ENCODE data around the gene NATD1.

NATD1 gene

GRCh38 chr17:21294321-21295035 is 41.3 kb upstream of the NATD1 start:
- CTCF ChIA-PET, result no interaction called here
- peak overlapping the region; percentile 44 for H3K27ac Mint-ChIP-seq
- peaks cover 7% of the 10 kb centered on the region for H3K4me1 Mint-ChIP-seq
- no peak overlapping the region for H3K4me3 Mint-ChIP-seq
- H3K36me3 Mint-ChIP-seq, result peaks cover 20% of the 10 kb centered on the region
- no peak for DNase-seq
- H3K9me3 Mint-ChIP-seq, result peaks cover 17% of the 10 kb centered on the region
- peaks cover 4% of the 10 kb centered on the region for H3K27me3 Mint-ChIP-seq

- no peak for DNase-seq
- peaks cover 14% of the 10 kb centered on the region for H3K4me1 Mint-ChIP-seq
- H3K27ac Mint-ChIP-seq, result no peak overlapping the region
- H3K36me3 Mint-ChIP-seq, result peaks cover 18% of the 10 kb centered on the region
- peaks cover 4% of the 10 kb centered on the region for H3K27me3 Mint-ChIP-seq
- H3K4me3 Mint-ChIP-seq, result no peak overlapping the region
- CTCF ChIA-PET, result no interaction called here
- H3K9me3 Mint-ChIP-seq, result peaks cover 17% of the 10 kb centered on the region
Observed at GRCh38 chr17:21293831-21294210, 40.6 kb upstream of the NATD1 start.

- H3K4me3 Mint-ChIP-seq, result no peak overlapping the region
- peaks cover 20% of the 10 kb centered on the region for H3K4me1 Mint-ChIP-seq
- peaks cover 13% of the 10 kb centered on the region for H3K36me3 Mint-ChIP-seq
- H3K27ac Mint-ChIP-seq, result no peak overlapping the region
- H3K9me3 Mint-ChIP-seq, result peaks cover 17% of the 10 kb centered on the region
- DNase-seq, result no peak
- peaks cover 4% of the 10 kb centered on the region for H3K27me3 Mint-ChIP-seq
- CTCF ChIA-PET, result no interaction called here
Observed at GRCh38 chr17:21292867-21293830, 39.9 kb upstream of the NATD1 start.

GRCh38 chr17:21291862-21292261 is 38.7 kb upstream of the NATD1 start:
- H3K27me3 Mint-ChIP-seq, result peaks cover 4% of the 10 kb centered on the region
- CTCF ChIA-PET, result no interaction called here
- H3K27ac Mint-ChIP-seq, result no peak overlapping the region
- no peak for DNase-seq
- H3K4me3 Mint-ChIP-seq, result no peak overlapping the region
- H3K36me3 Mint-ChIP-seq, result peaks cover 16% of the 10 kb centered on the region
- peaks cover 14% of the 10 kb centered on the region for H3K9me3 Mint-ChIP-seq
- H3K4me1 Mint-ChIP-seq, result peaks cover 33% of the 10 kb centered on the region

GRCh38 chr17:21291357-21291756 is 38.1 kb upstream of the NATD1 start:
- Mint-ChIP-seq H3K27ac (no peak overlapping the region), H3K36me3 (peaks cover 19% of the 10 kb centered on the region), H3K4me3 (no peak overlapping the region), H3K9me3 (peaks cover 11% of the 10 kb centered on the region), H3K27me3 (peaks cover 4% of the 10 kb centered on the region), H3K4me1 (peaks cover 38% of the 10 kb centered on the region)
- CTCF ChIA-PET, result no interaction called here
- DNase-seq, result no peak

- Mint-ChIP-seq H3K4me3 (no peak overlapping the region), H3K27ac (peak overlapping the region; percentile 24), H3K4me1 (peaks cover 44% of the 10 kb centered on the region), H3K36me3 (peaks cover 29% of the 10 kb centered on the region), H3K27me3 (peaks cover 4% of the 10 kb centered on the region), H3K9me3 (peaks cover 7% of the 10 kb centered on the region)
- no peak for DNase-seq
- CTCF ChIA-PET, result interaction anchor here (2.0 kb wide), 1 partner anchor 10 kb away, joined by 8 read pairs; no protein-coding TSS in a partner anchor
Observed at GRCh38 chr17:21289902-21290571, 36.8 kb upstream of the NATD1 start.

GRCh38 chr17:21289175-21289901 is 36.1 kb upstream of the NATD1 start:
- Mint-ChIP-seq H3K27ac (peak overlapping the region; percentile 91), H3K36me3 (peaks cover 23% of the 10 kb centered on the region), H3K27me3 (peaks cover 4% of the 10 kb centered on the region), H3K4me3 (peak overlapping the region; percentile 93), H3K9me3 (peaks cover 1% of the 10 kb centered on the region), H3K4me1 (peaks cover 39% of the 10 kb centered on the region)
- DNase-seq, result no peak
- CTCF ChIA-PET, result interaction anchor here (2.0 kb wide), 1 partner anchor 9 kb away, joined by 8 read pairs; no protein-coding TSS in a partner anchor

GRCh38 chr17:21288571-21289017 is 35.4 kb upstream of the NATD1 start:
- DNase-seq, result peak; percentile 42
- Mint-ChIP-seq H3K27ac (peak overlapping the region; percentile 91), H3K4me3 (peak overlapping the region; percentile 93), H3K27me3 (peaks cover 4% of the 10 kb centered on the region), H3K9me3 (peaks cover 1% of the 10 kb centered on the region), H3K36me3 (peaks cover 23% of the 10 kb centered on the region), H3K4me1 (peaks cover 40% of the 10 kb centered on the region)
- CTCF ChIA-PET, result interaction anchor here (0.8 to 1.5 kb wide), 5 partner anchors 9 to 245 kb away, joined by 3 to 19 read pairs (median 3); partner anchors contain the start of gene USP22

- peak overlapping the region; percentile 93 for H3K4me3 Mint-ChIP-seq
Observed at GRCh38 chr17:21287703-21288449, 34.7 kb upstream of the NATD1 start.

GRCh38 chr17:21286909-21287702 is 33.9 kb upstream of the NATD1 start:
- no peaks in the 10 kb centered on the region for H3K9me3 Mint-ChIP-seq
- H3K4me3 Mint-ChIP-seq, result peak overlapping the region; percentile 93
- peaks cover 2% of the 10 kb centered on the region for H3K27me3 Mint-ChIP-seq
- peak overlapping the region; percentile 91 for H3K27ac Mint-ChIP-seq
- no peak for DNase-seq
- H3K4me1 Mint-ChIP-seq, result peaks cover 45% of the 10 kb centered on the region
- peaks cover 18% of the 10 kb centered on the region for H3K36me3 Mint-ChIP-seq
- CTCF ChIA-PET, result interaction anchor here (0.6 to 2.4 kb wide), 5 partner anchors 8 to 243 kb away, joined by 3 to 19 read pairs (median 5); no protein-coding TSS in a partner anchor

More at GRCh38 chr17:21287703-21288449, 34.7 kb upstream of the NATD1 start:
- Mint-ChIP-seq H3K27ac (peak overlapping the region; percentile 91), H3K27me3 (peaks cover 4% of the 10 kb centered on the region), H3K36me3 (peaks cover 23% of the 10 kb centered on the region), H3K9me3 (peaks cover 1% of the 10 kb centered on the region), H3K4me1 (peaks cover 44% of the 10 kb centered on the region)
- CTCF ChIA-PET, result interaction anchor here (0.8 to 1.5 kb wide), 5 partner anchors 8 to 245 kb away, joined by 3 to 19 read pairs (median 3); partner anchors contain the start of gene USP22
- DNase-seq, result peak; percentile 96

- Mint-ChIP-seq H3K9me3 (no peaks in the 10 kb centered on the region), H3K36me3 (peaks cover 16% of the 10 kb centered on the region), H3K27ac (peak overlapping the region; percentile 91), H3K4me3 (peak overlapping the region; percentile 93), H3K4me1 (peaks cover 48% of the 10 kb centered on the region), H3K27me3 (peaks cover 7% of the 10 kb centered on the region)
- peak; percentile 37 for DNase-seq
- CTCF ChIA-PET, result interaction anchor here (0.6 to 2.4 kb wide), 5 partner anchors 9 to 242 kb away, joined by 3 to 12 read pairs (median 5); no protein-coding TSS in a partner anchor
Observed at GRCh38 chr17:21286066-21286770, 33.0 kb upstream of the NATD1 start.
